Progenitor cell of endocrine pancreas (in vitro differentiated cells): ENCODE results near the gene BEX3. TPM values are rescaled to one million over a fixed set of nuclear protein-coding genes. Genes with fewer than 3 reads are reported as not detected.

Experiments used
- DNase-seq: peaks from one replicate; pipeline ENCODE4 v3.0.0; 2021; ENCODE audit warnings: low spot score; ENCODE audit not compliant: unreplicated experiment
- H3K27ac Mint-ChIP-seq: 2 replicates; pipeline ENCODE4 v1.8.0; 2021; ENCODE audit warnings: mild to moderate bottlenecking, moderate library complexity, mixed read lengths
- H3K27me3 Mint-ChIP-seq: 2 replicates; pipeline ENCODE4 v1.8.0; 2021; ENCODE audit warnings: mixed read lengths
- H3K36me3 Mint-ChIP-seq: 2 replicates; pipeline ENCODE4 v1.8.0; 2022; ENCODE audit warnings: mixed read lengths; ENCODE audit not compliant: insufficient read depth
- H3K4me1 Mint-ChIP-seq: 2 replicates; pipeline ENCODE4 v1.8.0; 2021; ENCODE audit warnings: low read depth, mixed read lengths
- H3K4me3 Mint-ChIP-seq: 2 replicates; pipeline ENCODE4 v1.8.0; 2021; ENCODE audit warnings: low read depth, mild to moderate bottlenecking, moderate library complexity, mixed read lengths
- H3K9me3 Mint-ChIP-seq: 2 replicates; pipeline ENCODE4 v1.8.0; 2021; ENCODE audit warnings: low read depth, mixed read lengths
- total RNA-seq: library from RNA; stranded (reverse); gene quantifications from 2 replicates; pipeline ENCODE4 v1.2.1, GENCODE V29; 2021
- TF ChIP-seq, protein P1 (sequence below): fragments of 200-600 bp; sonication (generic); IDR thresholded peaks from one replicate; pipeline ENCODE4 v1.5.0; 2021; ENCODE audit warnings: antibody characterized with exemption, mild to moderate bottlenecking; ENCODE audit not compliant: unreplicated experiment

BEX3 gene
- total RNA-seq, 1 donor from 2014 or later = 425 TPM

DNA sequence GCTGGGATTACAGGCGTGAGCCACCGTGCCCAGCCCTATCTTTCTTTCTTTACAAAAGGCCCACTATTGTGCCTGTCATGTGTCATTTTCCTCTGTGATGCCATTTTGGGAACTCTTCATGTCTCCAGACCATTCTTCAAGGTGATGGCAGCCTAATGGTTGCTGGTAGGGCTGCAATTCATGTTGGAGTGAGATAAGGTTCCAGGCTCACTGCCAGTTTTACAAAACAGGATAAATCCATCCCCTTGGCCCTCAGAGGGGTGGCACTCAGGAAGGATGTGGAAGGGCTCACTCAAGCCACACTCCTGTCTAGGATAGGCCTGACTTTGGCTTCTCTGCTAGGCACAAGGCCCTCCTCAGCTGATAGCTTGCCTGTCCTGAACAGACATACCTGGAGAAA lies 16.2 kb upstream of the BEX3 start:
- Mint-ChIP-seq H3K27me3 (no peaks in the 10 kb centered on the region), H3K27ac (peak overlapping the region; percentile 86), H3K9me3 (peaks cover 13% of the 10 kb centered on the region), H3K4me3 (no peak overlapping the region), H3K36me3 (peaks cover 5% of the 10 kb centered on the region), H3K4me1 (peaks cover 31% of the 10 kb centered on the region)
- DNase-seq = no peak
- TF ChIP-seq, protein P1, sequence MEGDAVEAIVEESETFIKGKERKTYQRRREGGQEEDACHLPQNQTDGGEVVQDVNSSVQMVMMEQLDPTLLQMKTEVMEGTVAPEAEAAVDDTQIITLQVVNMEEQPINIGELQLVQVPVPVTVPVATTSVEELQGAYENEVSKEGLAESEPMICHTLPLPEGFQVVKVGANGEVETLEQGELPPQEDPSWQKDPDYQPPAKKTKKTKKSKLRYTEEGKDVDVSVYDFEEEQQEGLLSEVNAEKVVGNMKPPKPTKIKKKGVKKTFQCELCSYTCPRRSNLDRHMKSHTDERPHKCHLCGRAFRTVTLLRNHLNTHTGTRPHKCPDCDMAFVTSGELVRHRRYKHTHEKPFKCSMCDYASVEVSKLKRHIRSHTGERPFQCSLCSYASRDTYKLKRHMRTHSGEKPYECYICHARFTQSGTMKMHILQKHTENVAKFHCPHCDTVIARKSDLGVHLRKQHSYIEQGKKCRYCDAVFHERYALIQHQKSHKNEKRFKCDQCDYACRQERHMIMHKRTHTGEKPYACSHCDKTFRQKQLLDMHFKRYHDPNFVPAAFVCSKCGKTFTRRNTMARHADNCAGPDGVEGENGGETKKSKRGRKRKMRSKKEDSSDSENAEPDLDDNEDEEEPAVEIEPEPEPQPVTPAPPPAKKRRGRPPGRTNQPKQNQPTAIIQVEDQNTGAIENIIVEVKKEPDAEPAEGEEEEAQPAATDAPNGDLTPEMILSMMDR = no peak

DNA sequence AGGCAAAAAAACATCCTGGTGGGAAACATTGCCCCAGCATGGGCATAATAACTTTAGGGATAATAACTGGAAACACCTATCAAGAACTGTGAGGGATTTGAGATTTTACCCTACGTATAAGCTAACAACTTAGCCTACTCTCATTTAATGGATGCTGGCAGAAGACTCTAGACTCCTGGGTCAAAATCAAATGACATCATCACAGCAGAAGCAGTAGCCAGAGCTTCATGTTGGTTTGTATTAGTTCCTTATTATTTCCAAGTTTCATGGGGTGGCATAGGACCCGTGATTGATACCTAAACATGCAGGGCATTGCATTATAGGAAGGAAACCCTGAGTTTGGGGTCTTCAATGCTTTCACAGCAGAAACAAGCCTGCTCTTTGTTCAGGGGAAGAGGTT lies 15.4 kb upstream of the BEX3 start:
- DNase-seq = no peak
- H3K9me3 Mint-ChIP-seq = peaks cover 18% of the 10 kb centered on the region
- H3K4me1 Mint-ChIP-seq = peaks cover 32% of the 10 kb centered on the region
- peak overlapping the region; percentile 86 for H3K27ac Mint-ChIP-seq
- no peaks in the 10 kb centered on the region for H3K27me3 Mint-ChIP-seq
- TF ChIP-seq, protein P1 = no peak
- H3K4me3 Mint-ChIP-seq = no peak overlapping the region
- peaks cover 5% of the 10 kb centered on the region for H3K36me3 Mint-ChIP-seq

DNA sequence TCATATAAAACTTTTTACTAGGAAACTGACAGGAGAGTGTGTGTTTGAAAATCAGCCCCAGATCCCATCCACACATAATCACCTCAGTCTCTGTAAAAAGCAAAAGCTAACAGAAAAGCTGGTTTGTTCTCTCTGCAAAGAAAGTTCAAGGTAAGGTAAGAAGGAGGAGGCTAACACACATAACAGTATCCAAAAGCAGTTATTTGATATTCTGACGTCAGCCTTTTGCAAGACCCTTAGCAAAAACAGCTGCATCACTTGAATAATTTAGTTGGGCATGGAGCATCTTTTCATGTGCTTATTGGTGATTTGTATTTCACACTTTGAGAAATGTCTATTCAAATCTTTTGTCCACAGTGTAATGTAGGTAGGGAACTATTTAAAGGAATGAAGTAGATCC lies 14.5 kb upstream of the BEX3 start:
- peak overlapping the region; percentile 67 for H3K27ac Mint-ChIP-seq
- no peaks in the 10 kb centered on the region for H3K27me3 Mint-ChIP-seq
- no peak overlapping the region for H3K4me3 Mint-ChIP-seq
- H3K36me3 Mint-ChIP-seq = peaks cover 3% of the 10 kb centered on the region
- TF ChIP-seq, protein P1 = no peak
- DNase-seq = no peak
- peaks cover 21% of the 10 kb centered on the region for H3K9me3 Mint-ChIP-seq
- H3K4me1 Mint-ChIP-seq = peaks cover 33% of the 10 kb centered on the region

- peak overlapping the region; percentile 78 for H3K27ac Mint-ChIP-seq
- no peak overlapping the region for H3K4me3 Mint-ChIP-seq
- DNase-seq = no peak
Observed at GRCh38 chrX:103362474-103362873, 13.9 kb upstream of the BEX3 start.

DNA sequence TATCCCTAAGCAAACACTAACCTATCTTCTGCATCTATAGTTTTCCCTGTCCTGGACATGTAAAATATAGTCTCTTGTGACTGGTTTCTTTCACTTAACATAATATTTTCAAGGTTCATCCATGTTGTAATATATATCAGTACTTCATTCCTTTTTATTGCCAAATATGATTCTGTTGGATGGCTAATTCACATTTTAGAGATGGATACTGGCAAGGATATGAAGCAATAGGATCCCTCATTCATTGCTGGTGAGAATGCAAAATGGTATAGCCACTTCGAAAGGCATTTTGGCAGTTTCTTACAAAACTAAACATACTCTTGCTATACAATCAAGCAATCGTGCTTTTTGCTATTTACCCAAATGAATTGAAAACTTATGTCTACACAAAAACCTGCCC lies 13.3 kb upstream of the BEX3 start:
- H3K27me3 Mint-ChIP-seq = no peaks in the 10 kb centered on the region
- H3K9me3 Mint-ChIP-seq = peaks cover 21% of the 10 kb centered on the region
- TF ChIP-seq, protein P1 = no peak
- no peak overlapping the region for H3K27ac Mint-ChIP-seq
- peaks cover 32% of the 10 kb centered on the region for H3K4me1 Mint-ChIP-seq
- DNase-seq = no peak
- H3K36me3 Mint-ChIP-seq = no peaks in the 10 kb centered on the region
- H3K4me3 Mint-ChIP-seq = no peak overlapping the region

More at GRCh38 chrX:103362474-103362873, 13.9 kb upstream of the BEX3 start:
- peaks cover 21% of the 10 kb centered on the region for H3K9me3 Mint-ChIP-seq
- peaks cover 3% of the 10 kb centered on the region for H3K36me3 Mint-ChIP-seq
- TF ChIP-seq, protein P1 = no peak
- peaks cover 35% of the 10 kb centered on the region for H3K4me1 Mint-ChIP-seq
- no peaks in the 10 kb centered on the region for H3K27me3 Mint-ChIP-seq
